ENCODE measurements around the gene CLOCK.

DNA sequence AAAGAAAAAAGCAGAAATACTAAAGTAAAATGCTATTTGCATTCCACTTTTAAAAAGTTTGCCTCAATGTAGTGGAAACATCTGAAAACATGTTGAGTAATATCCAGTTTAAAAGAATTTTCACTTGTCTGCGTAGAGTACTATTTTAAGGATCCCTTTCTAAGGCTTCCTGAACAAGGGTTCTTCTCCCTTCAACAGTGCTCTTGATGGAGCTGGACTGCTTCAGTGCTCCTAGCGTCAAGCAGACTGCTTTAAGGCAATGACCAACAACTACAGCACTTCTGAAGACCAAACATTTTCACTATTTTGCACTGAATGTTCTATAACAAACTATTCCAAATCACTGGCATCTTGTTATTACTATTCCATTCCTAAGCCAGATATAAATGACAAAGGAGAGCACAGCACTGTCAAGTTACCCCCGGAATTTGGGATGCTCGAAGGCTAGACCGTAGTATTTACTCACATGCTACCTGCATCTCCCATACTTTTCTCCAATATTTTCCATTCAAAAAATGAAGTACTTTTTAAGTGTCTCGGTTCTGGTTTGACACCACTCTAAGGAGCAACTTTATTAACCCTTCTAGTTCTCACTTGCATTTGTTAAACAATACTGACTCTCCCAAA is 114.9 kb downstream of the CLOCK start:
- no peak for TF ChIP-seq CTCF (IDR thresholded peaks at IDR 0.05)
- TF ChIP-seq POLR2A (IDR thresholded peaks at IDR 0.05), result no peak
